Panc1 (cell line): ENCODE data around the gene BRD1. TPM values are rescaled to one million over a fixed set of nuclear protein-coding genes. Genes with fewer than 3 reads are reported as not detected.

Experiments
- ATAC-seq: fragments of 200-7000 bp; cut with Tn5 transposase; 2 replicates; pipeline ENCODE4 v1.9.1; 2020; ENCODE audit warnings: mild to moderate bottlenecking, moderate library complexity
- BruUV-seq: library from RNA; stranded (reverse); fragments of 400-500 nt; replicated peaks from 2 replicates; lab custom pipeline; 2021; lab: Mats Ljungman, UMichigan
- CTCF ChIA-PET: fragments of 300-600 bp; sonication (Branson Sonifier 250); formaldehyde crosslinking; loops from one replicate; lab custom pipeline; 2022; ENCODE audit warnings: antibody characterized with exemption; lab: Charles Lee
- POLR2A ChIA-PET: fragments of 300-600 bp; sonication (Branson Sonifier 250); formaldehyde crosslinking; loops from one replicate; lab custom pipeline; 2022; ENCODE audit warnings: antibody characterized with exemption; lab: Charles Lee
- DNase-seq: peaks from one replicate; pipeline ENCODE4 v3.0.0-alpha.2; 2010; ENCODE audit warnings: low read depth, low spot score
- H3K27ac ChIP-seq: 2 replicates; pipeline ENCODE4 v1.5.1; 2011; ENCODE audit warnings: mild to moderate bottlenecking, low read length, inconsistent platforms
- H3K27me3 ChIP-seq: fragments of 200-500 bp; sonication (Bioruptor generic); 2 replicates; pipeline ENCODE4 v1.6.0; 2014; ENCODE audit warnings: low read length, inconsistent platforms; ENCODE audit not compliant: control insufficient read depth, insufficient read depth
- H3K36me3 ChIP-seq: fragments of 200-500 bp; sonication (Bioruptor generic); 2 replicates; pipeline ENCODE4 v1.5.1; 2014; ENCODE audit warnings: inconsistent platforms, mild to moderate bottlenecking, low read length, moderate library complexity; ENCODE audit not compliant: control insufficient read depth, insufficient read depth
- H3K4me1 ChIP-seq: 2 replicates; pipeline ENCODE4 v1.5.1; 2011; ENCODE audit warnings: inconsistent platforms, mild to moderate bottlenecking, low read length, moderate library complexity; ENCODE audit not compliant: control insufficient read depth, insufficient read depth
- H3K4me3 ChIP-seq, 2 experiments: 2 replicates each; pipeline ENCODE4 v1.5.1; 2011 to 2012; ENCODE audit warnings: low read depth in 2 of 2, low read length in 2 of 2, mild to moderate bottlenecking in 2 of 2, inconsistent platforms in 1 of 2, moderate library complexity in 1 of 2
- H3K9me3 ChIP-seq: fragments of 200-500 bp; sonication (Bioruptor generic); 2 replicates; pipeline ENCODE4 v1.5.1; 2014; ENCODE audit warnings: low read depth, mild to moderate bottlenecking, inconsistent platforms, low read length, moderate library complexity; ENCODE audit not compliant: control insufficient read depth, insufficient read depth
- CTCF ChIP-seq: fragments of 450-650 bp; IDR thresholded peaks from 2 replicates; pipeline ENCODE4 v1.5.1; 2017; ENCODE audit warnings: mild to moderate bottlenecking
- POLR2AphosphoS5 ChIP-seq: IDR thresholded peaks from 2 replicates; pipeline ENCODE4 v1.6.1; 2012; ENCODE audit warnings: mild to moderate bottlenecking, low read depth, low read length, moderate library complexity
- REST ChIP-seq, 2 experiments: IDR thresholded peaks; 2 replicates each; pipeline ENCODE4 v1.6.1; 2011 to 2012; ENCODE audit warnings: low read depth in 2 of 2, control low read depth in 1 of 2, low read length in 1 of 2, mild to moderate bottlenecking in 1 of 2, moderate library complexity in 1 of 2; ENCODE audit not compliant: insufficient read depth in 1 of 2
- SIN3A ChIP-seq: IDR thresholded peaks from 2 replicates; pipeline ENCODE4 v1.6.1; 2012; ENCODE audit warnings: low read depth, mild to moderate bottlenecking, low read length, moderate library complexity, borderline replicate concordance; ENCODE audit not compliant: insufficient read depth
- TCF7L2 ChIP-seq: IDR thresholded peaks from 2 replicates; pipeline ENCODE4 v1.6.1; 2011; ENCODE audit warnings: mild to moderate bottlenecking, low read depth, low read length, inconsistent platforms
- in situ Hi-C: cut with HindIII; loops from 2 replicates; pipeline ENCODE4 v1.10.0; 2016; ENCODE audit warnings: low sequenced_read_pairs, low pct_unique_long_range_greater_than_20kb
- intact Hi-C: fragments of 100-400 bp; cut with micrococcal nuclease; formaldehyde crosslinking; loops from one replicate; pipeline ENCODE4 v1.10.0; 2022; ENCODE audit not compliant: unreplicated experiment
- total RNA-seq: library from RNA; stranded (reverse); gene quantifications from one replicate; pipeline ENCODE4 v1.2.1, GENCODE V29; 2021; ENCODE audit not compliant: unreplicated experiment

The BRD1 gene
- total RNA-seq, 1 experiment from 2014 or later = 24.0 TPM

GRCh38 chr22:49872347-49872746 is 44.7 kb upstream of the BRD1 start:
- Histone ChIP-seq H3K4me3 (no peak overlapping the region), H3K36me3 (no peaks in the 10 kb centered on the region), H3K27me3 (no peaks in the 10 kb centered on the region), H3K9me3 (peaks cover 5% of the 10 kb centered on the region; the same call in 1 of the 2 replicates), H3K27ac (no peak overlapping the region), H3K4me1 (no peaks in the 10 kb centered on the region)
- ChIA-PET POLR2A (no interaction called here), CTCF (no interaction called here)
- DNase-seq = no peak
- intact Hi-C loops (no loop called here), in situ Hi-C loops (no loop called here)
- no peak for ATAC-seq
- no peak for TF ChIP-seq TCF7L2
- TF ChIP-seq CTCF = no peak
- no peak for TF ChIP-seq REST (IDR thresholded peaks at IDR 0.05; ENCODE audit: insufficient read depth in 1 of 2, low read depth in 2 of 2, low read length in 1 of 2)
- no peak for TF ChIP-seq SIN3A
- TF ChIP-seq POLR2AphosphoS5 = no peak
- BruUV-seq = no TSS peak

GRCh38 chr22:49871482-49871881 is 43.8 kb upstream of the BRD1 start:
- ChIA-PET CTCF (no interaction called here), POLR2A (no interaction called here)
- no peak overlapping the region for H3K27ac ChIP-seq
- H3K4me1 ChIP-seq = no peaks in the 10 kb centered on the region
- BruUV-seq = no TSS peak
- peaks cover 8% of the 10 kb centered on the region; the same call in 1 of the 2 replicates for H3K9me3 ChIP-seq
- no peaks in the 10 kb centered on the region for H3K27me3 ChIP-seq
- in situ Hi-C loops = no loop called here
- intact Hi-C loops = no loop called here
- H3K36me3 ChIP-seq = no peaks in the 10 kb centered on the region
- no peak for TF ChIP-seq REST (IDR thresholded peaks at IDR 0.05; ENCODE audit: insufficient read depth in 1 of 2, low read depth in 2 of 2, low read length in 1 of 2)
- TF ChIP-seq TCF7L2 = no peak
- TF ChIP-seq POLR2AphosphoS5 = no peak
- no peak for TF ChIP-seq SIN3A
- TF ChIP-seq CTCF = no peak
- no peak overlapping the region for H3K4me3 ChIP-seq
- no peak for DNase-seq
- ATAC-seq = no peak
